GM19238 (cell line): Measurements from ENCODE around the gene SART1.
"Not testable (repeated sequence)": the region's sequence is repeated elsewhere in the genome, so short reads cannot be mapped to it uniquely, and the experiment has no call there.

ENCODE experiments used
- DNase-seq: peaks from one replicate; pipeline ENCODE4 v3.0.0; 2011; ENCODE audit warnings: low spot score; ENCODE audit not compliant: insufficient read length

Gene SART1

DNA sequence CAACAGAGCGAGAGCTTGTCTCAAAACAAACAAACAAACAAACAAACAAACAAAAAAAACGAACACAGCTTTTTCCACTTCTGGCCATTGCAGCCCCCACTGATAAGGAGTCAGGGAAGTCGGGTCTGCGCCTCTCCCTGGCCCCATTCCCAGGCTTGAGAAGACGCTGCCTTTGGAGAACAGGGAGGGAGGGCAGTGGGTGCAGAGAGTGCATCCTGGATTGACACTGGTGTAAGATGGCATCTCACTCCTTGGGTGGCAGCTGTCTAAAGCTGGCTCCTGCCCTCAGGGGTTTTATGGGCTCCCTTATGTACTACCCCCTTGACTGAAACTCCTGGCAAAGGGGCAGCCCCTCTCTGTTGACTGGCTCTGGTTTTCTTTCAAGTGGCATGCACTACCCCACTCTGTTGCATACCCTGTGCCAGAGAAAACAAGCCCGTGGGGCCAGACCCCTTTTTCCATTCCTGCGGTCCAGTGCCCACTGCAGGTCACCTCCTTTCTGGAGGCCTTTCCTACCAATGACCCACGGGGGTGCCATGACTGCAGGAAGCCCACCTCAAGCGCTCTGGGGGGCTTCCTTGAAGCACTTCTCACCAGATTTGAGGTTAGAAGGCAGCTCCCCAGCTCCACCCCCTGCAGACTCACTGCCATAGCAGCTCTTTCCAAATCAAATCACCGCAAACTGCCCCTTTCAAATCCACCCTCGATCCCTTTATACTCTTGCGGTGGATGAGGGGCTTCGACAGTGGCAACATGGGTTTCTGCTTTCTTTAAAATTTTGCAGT lies 29.6 kb upstream of the SART1 start:
- DNase-seq, result no peak

DNA sequence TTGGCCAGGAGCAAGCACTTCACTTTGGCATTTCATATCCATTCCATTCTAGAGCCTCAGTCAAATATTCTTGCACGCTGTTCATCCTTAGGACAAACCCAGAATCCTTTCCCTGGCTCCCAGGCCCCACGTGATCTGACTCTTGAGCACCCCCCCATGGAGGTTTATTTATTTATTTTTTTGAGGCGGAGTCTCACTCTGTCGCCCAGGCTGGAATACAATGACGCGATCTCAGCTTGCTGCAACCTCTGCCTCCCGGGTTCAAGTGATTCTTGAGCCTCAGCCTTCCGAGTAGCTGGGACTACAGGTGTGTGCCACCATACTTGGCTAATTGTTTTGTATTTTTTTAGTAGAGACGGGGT lies 29.0 kb upstream of the SART1 start:
- DNase-seq, result no peak

DNA sequence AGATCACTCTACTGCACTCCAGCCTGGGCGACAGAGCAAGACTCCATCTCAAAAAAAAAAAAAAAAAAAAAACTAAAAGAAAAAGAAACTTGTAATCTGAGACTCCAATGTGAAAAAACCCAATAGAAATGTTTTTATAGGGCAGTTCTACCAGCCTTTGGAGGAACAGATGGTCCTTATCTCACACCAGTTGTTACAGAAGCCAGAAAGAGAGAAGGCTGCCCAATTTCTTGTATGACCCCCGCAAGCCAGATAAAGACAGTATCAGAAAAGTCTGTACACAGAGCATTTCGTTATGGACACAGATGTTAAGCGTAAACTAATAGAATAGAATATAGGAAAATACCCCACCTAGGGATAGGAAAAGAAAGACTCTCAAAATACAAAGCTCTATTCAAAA lies 27.5 kb upstream of the SART1 start:
- no peak for DNase-seq

DNA sequence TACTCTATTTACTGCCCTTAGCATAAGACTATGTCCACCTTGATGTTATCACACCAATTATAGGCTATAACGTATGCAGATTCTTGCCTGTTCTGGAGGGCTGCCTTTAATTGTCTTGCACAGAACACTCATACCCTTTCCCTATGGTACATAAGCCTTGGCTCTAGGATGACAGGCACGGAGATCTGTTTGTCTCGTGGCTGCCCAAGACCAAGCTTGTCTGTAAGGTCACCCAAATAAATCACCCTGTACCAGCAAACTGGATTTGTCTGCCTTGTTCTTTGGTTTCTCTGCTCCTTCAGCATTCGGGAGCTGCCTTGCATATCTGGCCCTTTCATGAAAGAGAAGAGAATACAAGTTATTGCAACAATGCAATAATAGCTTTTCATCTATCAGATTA lies 23.8 kb upstream of the SART1 start:
- no peak for DNase-seq

DNA sequence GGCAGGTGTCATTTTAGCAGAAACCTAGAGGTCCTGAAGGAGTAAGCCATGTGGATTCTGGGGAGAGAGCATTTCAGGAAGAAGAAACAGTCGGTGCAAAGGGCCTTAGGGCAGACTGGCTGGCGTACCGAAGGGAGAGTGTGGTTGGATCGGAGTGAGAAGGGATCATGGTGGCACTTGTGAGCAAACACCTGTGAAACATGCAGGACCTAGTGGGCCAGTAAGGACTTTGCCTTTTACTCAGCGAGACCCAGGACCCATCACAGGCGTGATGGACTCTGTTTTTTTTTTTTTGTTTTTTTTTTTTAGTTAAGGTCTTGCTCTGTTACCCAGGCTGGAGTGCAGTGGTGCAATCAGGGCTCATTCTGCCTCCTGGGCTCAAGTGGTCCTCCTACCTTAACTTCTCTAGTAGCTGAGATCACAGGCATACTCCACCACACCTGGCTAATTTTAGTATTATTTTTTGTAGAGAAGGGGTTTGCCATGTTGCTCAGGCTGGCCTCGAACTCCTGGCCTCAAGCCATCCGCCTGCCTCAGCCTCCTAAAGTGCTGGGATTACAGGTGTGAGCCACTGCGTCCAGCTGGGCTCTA lies 19.7 kb upstream of the SART1 start:
- no peak for DNase-seq

DNA sequence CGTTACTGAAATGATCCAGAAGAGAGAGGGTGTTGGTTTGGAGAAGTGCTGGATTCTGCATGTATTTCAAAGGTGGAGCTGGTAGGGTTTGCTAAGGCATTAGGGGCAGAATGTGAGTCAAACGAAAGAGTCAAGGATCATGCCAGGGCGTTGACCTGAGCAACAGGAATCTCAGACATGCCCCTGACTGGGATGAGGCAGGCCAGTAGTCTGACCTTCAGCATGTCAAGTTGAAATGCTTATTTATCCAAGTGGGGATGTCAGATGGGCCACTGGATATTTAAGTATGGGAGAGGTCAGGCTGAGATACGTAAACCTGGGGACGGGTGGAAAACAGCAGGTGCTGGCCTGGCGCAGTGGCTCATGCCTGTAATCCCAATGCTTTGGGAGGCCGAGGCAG lies 19.0 kb upstream of the SART1 start:
- DNase-seq, result no peak

DNA sequence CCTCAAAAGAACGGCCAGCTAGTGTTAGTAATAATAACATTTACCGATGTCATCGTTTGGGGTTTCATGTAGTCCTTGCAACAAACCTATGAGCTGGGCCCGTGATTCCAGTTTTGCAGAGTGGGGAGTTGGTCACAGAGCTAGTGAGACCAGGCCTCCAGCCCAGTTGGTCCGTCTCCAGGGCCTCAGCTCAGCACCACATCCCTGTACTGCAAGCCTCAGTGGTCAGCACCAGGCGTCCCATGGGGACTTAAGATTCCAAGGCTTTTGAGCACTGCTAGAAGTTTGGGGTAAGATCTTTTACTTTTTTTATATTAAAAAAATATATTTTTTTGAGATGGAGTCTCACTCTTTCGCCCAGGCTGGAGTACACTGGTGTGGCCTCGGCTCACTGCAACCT lies 17.3 kb upstream of the SART1 start:
- DNase-seq, result no peak

DNA sequence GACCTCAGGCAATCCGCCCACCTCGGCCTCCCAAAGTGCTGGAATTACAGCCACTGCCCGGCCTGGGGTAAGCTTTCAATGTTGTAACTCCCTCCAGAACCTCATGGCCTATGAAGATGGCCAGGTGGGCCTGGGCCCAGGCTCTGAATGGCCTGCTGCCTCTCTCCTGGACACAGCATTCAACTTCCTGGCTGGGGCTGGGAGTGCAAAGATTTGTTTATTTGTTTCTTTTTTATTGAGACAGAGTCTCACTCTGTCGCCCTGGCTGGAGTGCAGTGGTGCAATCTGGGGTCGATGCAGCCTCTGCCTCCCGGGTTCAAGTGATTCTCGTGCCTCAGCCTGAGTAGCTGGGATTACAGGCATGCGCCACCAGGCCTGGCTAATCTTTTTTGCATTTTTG lies 16.8 kb upstream of the SART1 start:
- no peak for DNase-seq

DNA sequence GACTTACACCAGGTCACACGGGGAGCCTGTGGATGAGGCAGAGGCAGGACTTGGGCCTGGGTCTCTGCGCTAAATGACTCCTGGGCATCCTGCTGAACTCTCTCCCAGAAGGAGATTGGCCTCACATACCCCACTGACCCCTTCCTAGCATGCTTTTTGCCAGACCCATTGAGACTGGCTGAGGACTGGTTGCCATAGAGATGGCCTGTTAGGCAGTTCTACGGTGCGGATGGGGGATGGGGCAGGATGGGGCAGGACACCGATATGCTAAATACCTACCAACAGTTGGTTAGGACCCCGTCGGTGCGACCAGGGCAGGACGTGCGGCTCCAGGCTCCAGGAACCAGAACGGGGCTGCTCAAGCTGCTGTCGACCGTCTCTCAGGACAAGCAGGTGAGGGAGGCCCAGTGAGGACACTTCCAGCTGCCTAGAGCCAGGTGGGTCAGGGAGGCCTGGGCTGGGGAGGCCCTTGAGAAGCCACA lies 16.1 kb upstream of the SART1 start, which contains the start of gene TSGA10IP:
TSS of gene TSGA10IP (plus strand) at position 51 of the 482 bp plus-strand sequence. CDS start at position 247, 196 bp downstream.
- DNase-seq, result no peak

DNA sequence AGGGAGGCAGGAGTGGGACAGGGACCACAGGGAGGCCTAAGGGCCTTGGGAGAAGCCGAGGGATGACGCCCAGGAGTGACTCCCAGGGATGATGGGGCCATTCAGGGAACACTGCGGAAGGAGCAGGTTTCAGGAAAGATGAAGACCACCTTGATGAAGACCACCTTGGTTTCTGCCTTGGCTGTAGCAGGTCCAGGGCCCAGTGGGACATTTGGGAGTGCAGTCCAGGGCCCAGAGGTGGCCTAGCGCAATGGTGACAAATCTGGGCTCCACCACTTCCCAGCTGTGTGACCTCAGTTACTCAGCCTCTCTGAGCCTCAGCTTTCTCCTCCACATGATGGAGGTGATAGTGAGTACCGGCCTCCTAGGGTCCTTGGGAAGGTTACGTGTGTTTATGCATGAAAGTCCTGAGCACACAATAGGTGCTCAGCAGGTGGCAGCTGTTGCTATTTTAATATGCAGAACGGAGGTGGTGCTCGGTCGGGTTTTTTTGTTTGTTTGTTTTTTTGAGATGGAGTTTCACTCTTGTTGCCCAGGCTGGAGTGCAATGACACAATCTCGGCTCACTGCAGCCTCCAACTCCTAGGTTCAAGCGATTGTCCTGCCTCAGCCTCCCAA lies 15.5 kb upstream of the SART1 start:
- DNase-seq, result no peak

DNA sequence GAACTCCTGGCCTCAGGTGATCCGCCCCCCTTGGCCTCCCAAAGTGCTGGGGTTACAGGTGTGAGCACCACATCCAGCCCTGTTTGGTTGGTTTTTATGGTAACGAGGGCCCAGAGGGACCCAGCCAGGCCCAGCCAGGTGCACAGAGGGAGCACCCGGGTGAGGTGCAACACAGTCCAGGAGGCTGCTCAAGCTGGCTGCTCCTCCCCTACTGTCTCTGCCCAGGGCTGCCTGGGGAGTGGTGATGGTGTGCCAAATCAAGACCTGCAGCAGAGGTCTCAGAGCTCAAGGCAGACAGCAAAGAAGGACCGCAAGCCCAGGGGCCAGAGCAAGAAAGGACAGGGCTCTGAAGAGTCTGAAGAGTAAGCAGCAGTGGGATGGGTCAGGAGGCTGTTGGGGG lies 14.9 kb upstream of the SART1 start:
- no peak for DNase-seq

DNA sequence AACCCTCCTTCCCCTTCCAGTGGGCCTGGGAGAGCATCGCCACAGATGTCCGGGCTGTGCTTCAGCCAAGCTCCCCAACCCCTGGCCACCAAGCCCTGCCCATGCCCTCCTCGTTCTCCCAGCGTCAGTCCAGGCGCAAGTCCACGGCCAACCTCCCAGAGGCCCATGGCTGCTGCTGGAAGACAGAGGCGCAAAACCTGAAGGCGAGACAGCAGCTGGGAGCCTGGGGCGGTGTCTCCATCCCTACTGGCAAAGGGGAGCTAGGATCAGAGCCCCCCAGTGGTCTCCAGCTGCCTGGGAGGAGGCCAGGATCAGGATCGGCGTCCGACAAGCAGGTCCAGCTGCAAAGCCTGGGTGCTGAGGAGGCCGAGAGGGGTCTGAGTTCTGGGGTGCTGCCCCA lies 14.4 kb upstream of the SART1 start:
- DNase-seq, result no peak

DNA sequence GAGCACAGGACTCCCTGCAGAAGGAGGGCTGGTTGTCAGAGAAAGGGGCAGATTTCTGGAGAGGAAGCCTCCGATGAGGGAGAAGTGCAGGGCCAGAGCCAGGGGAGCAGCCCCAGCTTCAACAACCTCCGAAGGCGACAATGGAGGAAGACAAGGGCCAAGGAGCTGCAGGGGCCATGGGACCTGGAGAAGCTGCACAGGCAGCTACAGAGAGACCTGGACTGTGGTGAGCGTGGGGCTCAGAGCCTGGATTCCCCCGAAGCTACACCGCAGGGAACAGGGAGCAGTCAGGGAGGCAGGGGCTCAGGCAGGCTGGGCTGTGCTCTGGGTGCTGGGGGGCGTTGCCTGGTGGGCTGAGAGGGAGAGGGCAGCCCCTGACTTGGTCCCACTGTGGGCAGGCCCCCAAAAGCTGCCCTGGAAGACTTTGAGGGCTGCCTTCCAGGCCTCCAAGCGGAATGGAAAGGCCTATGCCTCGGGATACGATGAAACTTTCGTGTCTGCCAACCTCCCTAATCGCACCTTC lies 13.9 kb upstream of the SART1 start:
- DNase-seq, result no peak

DNA sequence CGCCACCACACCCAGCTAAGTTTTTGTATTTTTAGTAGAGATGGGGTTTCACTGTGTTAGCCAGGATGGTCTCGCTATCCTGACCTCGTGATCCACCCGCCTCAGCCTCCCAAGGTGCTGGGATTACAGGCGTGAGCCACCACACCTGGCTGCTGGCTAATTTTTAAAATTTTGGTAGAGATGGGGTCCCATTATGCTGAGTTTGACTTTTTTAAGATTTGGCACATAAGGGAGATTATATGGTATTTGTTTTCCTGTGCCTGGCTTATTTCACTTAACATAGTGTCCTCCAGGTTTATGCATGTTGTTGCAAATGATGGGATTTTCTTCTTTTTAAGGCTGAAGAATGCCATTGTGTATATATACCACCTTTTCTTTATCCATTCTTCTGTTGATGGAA lies 10.8 kb upstream of the SART1 start:
- not testable (repeated sequence) for DNase-seq

DNA sequence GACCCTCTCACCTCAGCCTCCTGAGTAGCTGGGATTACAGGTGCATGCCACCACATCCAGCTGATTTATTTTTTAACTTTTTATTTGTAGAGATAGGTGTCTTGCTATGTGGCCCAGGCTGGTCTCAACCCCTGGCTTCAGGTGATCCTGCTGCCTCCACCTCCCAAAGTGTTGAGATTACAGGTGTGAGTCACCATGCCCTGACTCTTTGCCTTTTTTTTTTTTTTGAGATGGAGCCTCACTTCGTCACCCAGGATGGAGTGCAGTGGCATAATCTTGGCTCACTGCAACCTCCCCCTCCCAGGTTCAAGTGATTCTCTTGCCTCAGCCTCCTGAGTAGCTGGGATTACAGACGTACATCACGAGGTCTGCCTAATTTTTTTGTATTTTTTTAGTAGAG lies 9.9 kb upstream of the SART1 start:
- DNase-seq, result not testable (repeated sequence)

DNA sequence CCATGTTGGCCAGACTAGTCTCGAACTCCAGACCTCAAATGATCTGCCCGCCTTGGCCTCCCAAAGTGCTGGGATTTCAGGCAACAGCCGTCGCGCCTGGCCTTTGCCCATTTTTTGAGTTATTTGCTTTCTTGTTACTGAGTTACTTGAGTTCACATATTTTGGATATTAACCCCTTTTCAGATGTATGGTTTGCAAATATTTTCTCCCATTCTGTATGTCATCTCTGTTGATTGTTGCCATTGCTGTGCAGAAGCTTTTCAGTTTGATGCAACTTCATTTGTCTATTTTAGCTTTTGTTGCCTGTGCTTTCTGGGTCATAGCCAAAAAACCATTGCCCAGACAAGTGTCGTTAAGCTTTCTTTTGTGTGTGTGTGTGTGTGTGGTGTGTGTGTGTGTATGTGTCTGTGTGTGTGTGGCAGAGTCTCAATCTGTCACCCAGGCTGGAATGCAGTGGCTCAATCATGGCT lies 9.4 kb upstream of the SART1 start:
- no peak for DNase-seq

DNA sequence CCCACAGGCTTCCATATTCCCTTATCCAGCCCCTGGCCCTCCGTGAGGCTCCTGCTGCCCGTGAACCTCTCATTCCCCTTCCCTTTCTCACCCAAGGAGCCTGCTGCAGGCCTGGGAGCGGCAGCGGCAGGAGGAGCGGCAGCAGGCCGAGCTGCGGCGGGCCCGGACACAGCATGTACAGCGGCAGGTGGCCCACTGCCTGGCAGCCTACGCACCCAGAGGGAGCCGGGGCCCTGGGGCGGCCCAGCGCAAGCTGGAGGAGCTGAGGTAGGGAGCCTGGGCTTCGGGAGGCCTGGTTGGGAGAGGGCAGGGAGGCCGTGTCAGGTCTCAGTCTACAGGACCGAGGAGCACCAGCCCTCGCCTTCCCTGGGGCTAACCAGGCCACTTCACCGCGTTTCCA lies 8.1 kb upstream of the SART1 start:
- DNase-seq, result no peak

DNA sequence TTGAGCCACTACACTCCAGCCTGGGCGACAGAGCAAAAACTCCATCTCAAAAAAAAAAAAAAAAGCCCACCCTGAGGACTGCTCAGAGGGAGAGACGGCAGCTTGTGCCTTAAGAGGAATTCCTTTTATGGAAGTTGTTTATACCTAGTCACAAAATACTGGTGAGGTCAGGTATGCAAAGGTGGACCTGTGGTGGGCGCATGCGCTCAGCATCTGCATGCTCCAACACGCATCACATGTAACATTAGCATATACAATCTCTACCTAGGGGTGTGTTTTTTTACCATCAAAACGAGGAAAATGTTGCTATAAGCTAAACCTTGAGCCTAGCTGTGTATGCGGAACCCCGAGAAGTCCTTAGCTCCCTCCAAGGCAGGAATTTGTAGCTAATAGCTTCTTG lies 6.8 kb upstream of the SART1 start:
- no peak for DNase-seq

DNA sequence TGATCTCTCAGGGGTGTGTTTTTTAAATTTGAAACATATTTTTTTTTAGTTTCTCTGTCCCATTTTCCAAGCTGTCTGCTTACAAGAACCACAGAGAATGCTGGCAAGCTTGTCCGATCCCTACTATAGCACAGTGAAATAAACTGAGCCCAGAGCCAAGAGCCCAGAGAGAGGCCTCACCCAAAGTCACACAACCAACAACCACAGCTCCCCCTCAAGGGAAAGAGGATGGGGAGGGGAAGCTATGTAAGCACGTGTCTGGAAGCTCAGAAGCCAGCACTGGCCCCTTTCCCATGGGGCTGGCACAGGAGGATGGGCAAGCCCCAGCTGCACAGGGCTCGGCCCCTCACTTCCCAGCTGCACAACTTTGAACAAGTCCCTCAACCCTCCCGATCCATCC lies 3.2 kb upstream of the SART1 start:
- DNase-seq, result no peak

DNA sequence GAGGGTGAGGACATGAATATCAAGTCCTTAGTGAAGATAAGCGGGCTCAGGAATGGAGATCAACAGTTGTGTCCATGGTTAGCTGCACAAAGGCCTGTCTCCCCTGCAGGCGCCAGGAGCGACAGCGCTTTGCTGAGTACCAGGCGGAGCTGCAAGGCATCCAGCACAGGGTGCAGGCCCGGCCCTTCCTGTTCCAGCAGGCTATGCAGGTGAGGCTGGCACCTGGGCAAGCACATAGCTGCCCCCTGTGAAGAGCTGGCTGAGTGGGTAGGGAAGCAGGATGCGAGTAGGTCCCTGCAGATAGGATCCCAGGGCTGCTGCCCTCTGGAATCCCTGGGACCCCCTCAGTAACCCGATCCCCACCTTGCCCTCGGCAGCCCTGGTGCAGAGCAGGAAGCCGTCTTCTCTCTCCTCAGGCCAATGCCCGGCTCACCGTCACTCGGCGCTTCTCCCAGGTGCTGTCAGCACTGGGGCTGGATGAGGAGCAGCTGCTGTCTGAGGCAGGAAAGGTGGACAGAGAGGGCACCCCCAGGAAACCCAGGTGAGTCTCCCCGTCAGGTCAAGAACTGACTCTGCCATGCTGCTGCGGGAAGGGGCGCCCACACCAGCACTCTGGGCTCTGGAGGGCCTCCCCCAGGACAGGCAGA lies 2.6 kb upstream of the SART1 start:
- no peak for DNase-seq

DNA sequence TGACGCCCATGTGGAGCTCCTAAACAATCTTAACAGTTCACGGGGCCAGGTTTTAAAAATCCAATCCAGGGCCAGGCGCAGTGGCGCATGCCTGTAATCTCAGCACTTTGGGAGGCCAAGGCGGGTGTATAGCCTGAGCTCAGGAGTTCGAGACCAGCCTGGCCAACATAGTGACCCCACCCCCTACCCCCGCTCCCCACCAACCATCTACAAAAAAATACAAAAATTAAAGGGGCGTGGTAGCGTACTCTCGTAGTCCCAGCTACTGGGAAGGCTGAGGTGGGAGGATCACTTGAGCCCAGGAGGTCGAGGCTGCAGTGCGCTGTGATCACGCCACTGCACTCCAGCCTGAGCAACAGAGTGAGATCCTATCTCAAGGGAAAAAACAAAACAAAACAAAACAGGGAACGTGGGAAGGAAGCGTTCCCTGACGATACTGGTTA lies 689 bp upstream of the SART1 start:
- no peak for DNase-seq

DNA sequence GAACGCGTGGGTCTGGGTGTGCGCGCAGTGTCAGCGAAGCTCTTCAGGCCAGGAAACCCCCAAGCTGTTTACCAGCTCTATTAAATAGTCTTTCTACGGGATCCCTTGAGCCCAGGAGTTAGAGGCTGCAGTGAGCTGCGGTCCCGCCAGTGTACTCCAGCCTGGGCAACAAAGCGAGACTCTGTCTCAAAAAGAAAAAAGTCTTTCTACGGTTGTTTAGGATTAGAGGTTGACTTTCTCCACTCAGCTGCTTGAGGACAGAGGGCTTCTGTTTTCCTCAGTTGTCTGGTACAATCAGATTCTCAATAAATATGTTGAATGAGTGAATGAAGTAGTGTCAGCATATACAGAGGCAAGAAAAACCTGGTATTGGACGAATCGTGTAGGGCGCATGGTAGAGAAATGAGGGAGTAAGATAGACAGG lies 619 bp downstream of the SART1 start:
- no peak for DNase-seq
